GM18507 (cell line): ENCODE measurements around the gene RGS10.
A peak's percentile ranks its signal among the peaks of the same experiment; 100 is the strongest.

Source experiments
- DNase-seq: peaks from one replicate; pipeline ENCODE4 v3.0.0; 2011; ENCODE audit warnings: low read depth; ENCODE audit not compliant: insufficient read length; ENCODE audit errors: extremely low spot score
- FAIRE-seq: peaks from 2 replicates; lab custom pipeline; 2011; peaks lifted over from hg19 to GRCh38; lab: Jason Lieb, UNC

The RGS10 gene

DNA sequence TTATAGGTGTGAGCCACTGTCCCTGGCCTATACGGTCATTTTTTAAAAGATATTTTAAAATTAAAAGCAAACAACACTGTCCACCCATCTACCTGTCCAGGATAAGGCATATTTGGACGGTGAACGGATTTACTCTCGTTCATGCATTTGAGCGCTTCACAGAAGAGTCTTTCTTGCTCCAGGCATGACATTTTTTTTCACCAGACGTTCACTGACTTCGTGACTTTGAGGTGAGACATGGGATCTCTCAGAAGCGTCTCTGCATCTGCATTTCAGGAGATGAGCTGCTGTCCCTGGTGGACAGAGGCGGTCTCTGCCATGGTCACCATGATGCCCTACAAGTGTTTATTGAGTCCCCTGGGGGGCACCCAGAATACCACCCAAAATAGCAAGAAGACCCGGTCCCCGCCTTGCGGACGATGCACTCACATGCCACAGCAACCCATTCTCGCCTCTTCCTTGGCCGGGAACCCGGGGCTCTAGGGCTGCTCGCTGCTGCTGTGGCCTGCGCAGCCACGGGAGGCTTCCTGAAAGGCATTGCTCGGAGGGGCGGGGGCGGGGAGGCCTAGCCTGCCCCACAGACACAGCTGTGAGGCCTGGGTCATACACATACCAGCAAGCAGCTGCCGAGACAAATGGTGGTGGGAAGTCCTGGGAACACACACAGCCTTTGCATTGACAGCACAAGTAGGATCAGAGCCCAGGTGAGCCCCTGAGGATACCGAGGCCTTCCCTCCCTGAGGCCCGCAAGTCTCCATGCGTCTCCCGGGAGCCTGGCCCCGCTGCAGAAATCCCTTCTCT lies 84.4 kb downstream of the RGS10 start:
- FAIRE-seq (no peak), DNase-seq (no peak)

DNA sequence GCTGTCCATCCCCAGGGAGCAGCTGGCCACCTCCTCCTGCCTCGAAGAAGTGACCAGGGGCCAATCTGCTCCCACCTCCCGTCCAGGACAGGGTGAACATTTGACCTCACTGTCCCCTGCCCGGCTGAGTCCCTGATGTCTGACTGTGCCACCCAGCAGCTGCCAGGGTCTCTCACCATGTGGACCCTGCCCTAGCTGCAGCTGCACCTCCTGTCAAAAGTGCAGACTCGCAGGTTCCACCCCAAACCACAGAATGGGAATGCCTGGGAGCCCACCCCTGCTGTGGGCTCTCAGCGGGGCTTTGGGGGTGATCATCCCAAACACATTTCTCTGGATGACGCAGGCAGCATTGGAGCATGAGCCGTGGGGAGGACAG lies 86.1 kb downstream of the RGS10 start:
- FAIRE-seq (no peak), DNase-seq (no peak)

DNA sequence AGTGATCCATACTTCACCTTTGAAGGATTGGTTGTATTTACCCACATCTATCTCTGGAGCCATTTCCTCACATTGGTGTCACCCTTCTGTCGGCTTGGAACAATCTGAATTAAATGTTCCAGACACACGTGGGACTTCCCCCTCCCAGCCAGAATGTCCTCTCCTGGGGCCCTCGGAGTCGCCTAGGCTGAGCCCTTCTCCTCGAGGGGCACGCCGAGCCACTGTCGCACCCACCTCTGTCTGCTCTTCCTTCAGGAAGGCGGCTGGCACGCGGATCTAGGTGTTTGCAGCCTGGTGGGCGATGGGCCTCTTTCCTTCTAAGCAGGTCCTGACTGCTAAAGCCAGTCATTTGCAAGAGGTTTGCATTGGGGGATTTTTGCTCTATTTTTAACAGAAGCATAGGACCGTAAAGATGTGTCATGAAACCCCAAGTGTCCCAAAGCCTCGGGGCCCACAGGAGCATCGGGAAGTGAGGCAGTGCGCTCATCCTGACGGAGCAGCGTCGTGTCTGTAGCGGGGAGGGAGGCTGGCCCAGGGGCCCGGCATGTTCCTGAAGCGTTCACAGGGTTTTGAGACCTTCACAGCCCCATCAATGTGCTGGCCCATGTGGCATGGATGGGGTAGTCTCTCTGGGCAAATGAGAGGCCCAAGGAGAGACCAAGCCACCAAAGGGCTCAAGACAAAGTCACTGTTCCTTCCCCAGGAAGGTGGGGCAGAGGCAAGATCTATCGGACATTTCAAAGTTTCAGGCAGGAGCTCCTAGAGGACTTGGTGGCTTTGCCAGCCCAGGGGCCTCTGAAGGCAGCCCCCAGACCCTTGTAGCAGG lies 86.7 kb downstream of the RGS10 start:
- FAIRE-seq: peak; percentile 44
- no peak for DNase-seq

DNA sequence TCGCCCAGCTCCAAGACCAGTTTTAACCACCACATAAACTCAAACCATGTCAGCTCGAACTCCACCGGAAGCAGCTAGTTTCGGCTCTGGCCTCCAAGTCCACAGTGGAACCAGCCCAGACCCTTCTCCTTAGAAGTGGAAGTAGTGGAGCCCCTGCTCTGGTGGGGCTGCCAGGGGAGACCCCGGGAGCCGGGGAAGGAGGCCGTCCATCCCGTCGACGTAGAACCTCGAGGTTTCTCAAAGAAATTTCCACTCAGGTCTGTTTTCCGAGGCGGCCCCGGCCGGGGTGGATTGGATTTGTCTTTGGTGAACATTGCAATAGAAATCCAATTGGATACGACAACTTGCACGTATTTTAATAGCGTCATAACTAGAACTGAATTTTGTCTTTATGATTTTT lies 87.5 kb downstream of the RGS10 start:
- DNase-seq (no peak), FAIRE-seq (no peak)

DNA sequence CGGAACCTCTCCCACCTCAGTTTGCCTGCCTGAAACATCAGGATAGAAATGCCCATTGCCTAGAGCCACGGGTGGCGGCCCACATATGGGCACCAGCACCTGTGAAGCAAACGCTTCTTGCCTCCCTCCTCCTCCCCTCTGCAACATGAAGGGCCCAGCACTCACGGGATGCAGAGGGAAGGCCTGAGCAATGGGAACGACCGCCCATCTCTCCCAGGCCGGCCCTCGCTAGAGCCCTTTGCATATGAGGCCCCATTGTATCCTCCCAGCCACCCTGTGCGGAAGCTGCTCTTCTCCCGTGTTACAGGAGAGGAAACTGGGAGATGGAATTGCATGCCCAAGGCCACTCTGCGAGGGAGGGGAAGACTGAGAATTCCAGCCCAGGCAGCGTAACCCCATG lies 88.2 kb downstream of the RGS10 start:
- DNase-seq: no peak
- FAIRE-seq: no peak

DNA sequence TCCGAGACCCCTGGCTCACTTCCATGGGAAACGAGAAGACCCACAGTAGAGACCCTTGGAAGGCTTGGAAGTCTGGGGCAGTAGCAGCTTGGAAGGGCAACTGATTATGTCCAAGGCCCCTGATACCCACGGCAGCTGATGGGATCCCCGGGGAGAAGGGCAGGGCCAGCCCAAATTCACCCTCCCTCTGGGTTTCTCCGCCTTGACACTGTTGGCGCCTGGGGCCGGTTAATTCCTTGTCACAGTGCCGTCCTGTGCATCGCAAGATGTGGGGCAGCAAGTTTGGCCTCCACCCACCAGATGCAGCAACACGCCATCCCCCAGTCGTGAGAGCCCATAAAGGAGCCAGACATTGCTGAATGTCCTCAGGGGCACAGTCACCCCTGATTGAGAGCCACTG lies 89.2 kb downstream of the RGS10 start:
- FAIRE-seq (no peak), DNase-seq (no peak)

DNA sequence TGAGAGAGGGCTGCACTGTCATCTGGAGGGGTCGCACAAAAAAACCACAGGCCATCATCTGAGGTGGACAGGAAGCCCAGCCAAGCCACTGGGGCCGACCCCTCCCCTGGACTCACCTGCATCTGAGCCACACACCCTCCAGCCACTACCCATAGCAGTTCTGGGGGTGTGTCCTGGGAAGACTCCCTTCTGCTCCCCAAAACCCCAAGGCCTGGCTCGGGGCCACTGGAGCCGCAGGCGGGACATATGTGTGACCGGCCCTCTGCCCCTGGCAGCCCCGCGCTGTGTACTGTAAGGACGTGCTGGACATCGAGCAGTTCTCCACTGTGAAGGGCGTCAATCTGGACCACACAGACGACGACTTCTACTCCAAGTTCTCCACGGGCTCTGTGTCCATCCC lies 90.1 kb downstream of the RGS10 start:
- DNase-seq: no peak
- FAIRE-seq: no peak

DNA sequence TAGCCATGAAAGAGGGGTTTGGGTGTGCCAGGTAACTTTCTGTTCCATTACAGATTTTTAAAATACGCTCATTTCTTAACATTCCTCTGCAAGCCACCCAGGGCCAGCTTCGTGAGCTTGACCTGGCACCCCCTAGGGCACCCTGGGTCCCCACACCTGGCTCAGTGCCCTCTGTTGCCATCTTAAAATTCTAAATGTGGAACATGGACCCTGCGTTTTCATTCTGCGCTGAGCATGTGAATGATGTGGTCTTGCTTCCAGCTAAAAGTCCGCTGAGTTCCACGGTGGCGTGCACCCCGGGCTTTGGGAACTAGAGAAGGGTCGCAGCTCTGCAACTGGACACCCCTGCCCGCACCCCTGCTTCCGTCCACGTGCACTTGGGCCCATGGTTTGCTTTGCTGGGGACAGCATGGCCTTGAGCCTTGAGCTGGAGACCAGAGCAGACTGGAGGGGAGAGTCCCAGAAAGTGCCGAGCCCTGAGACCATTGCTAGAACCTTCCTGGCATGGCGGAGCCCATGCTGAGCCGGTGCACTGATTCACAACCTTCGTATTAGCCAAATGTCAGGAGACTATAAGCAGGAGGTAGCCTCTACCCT lies 91.1 kb downstream of the RGS10 start:
- FAIRE-seq (no peak), DNase-seq (no peak)

DNA sequence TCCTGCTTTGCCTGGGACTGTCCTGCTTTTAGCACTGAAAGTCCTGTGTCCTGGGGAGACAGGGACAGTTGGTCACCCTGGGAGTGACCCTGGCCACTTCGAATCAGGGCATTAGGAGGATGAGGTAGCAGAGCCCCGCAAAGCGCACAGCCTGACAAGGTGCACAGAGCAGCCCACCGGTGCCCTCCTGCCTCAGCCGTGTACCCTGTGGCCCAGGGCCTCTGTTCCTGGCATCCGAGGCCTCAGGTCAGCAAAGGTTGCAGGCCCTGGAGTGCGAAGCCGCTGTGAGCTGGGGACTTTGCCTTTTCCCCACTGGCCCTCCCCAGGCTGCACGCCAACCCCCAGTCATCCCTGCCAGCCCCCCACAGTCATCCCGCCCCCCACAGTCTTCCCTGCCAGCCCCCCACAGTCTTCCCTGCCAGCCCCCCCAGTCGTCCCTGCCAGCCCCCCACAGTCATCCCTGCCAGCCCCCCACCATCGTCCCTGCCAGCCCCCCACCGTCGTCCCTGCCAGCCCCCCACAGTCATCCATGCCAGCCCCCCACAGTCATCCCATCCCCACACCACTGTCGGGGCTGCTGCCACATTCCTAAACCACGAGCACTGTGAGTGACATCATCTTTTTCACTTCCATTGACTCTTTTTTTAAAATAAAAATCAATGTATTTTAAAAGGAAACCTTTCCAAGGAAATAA lies 91.8 kb downstream of the RGS10 start:
- DNase-seq (no peak), FAIRE-seq (no peak)
